ENCODE results near the gene MLC1. TPM values are rescaled to one million over a fixed set of nuclear protein-coding genes. Genes with fewer than 3 reads are reported as not detected.

The MLC1 gene
- total and polyA plus RNA-seq, 2 donors (not counting 1 experiment from before 2014, with no cell fraction given), result 0.34 TPM; not detected in 1

- H3K27ac Mint-ChIP-seq, result no peak overlapping the region
- ChIA-PET POLR2A (no interaction called here), CTCF (interaction anchor here (1.0 to 3.8 kb wide), 4 partner anchors 15 to 86 kb away, joined by 3 to 16 read pairs (median 8); no protein-coding TSS in a partner anchor)
- intact Hi-C loops (cut with micrococcal nuclease), result loop anchor here (5.0 kb wide), 1 partner anchor 34 kb away; no protein-coding TSS in a partner anchor
- H3K4me3 ChIP-seq (ENCODE audit: control extremely low read depth in 1 of 5, extremely low read depth in 1 of 5, insufficient read depth in 1 of 5, low read depth in 2 of 5, low read length in 4 of 5), result no peak overlapping the region
- no peaks in the 10 kb centered on the region for H3K36me3 ChIP-seq (replicated peaks in 1 of 2; ENCODE audit: control extremely low read depth in 1 of 2, control insufficient read depth in 1 of 2, extremely low read depth in 1 of 2, insufficient read depth in 2 of 2, low read length in 1 of 2)
- no peak overlapping the region for H3K27ac ChIP-seq (ENCODE audit: low read length in 2 of 2)
- DNase-seq (no peak), ATAC-seq (ENCODE audit: low read depth) (no peak)
- H3K9me3 Mint-ChIP-seq (ENCODE audit: insufficient read depth), result no peaks in the 10 kb centered on the region
- no peaks in the 10 kb centered on the region for H4K20me1 ChIP-seq (ENCODE audit: control insufficient read depth, insufficient read depth, low read length, poor library complexity, severe bottlenecking)
- peak overlapping the region; percentile 54 for H3K4me2 ChIP-seq (replicated peaks; ENCODE audit: low read depth, low read length, poor library complexity, severe bottlenecking)
- H3K27me3 ChIP-seq (replicated peaks in 1 of 4; ENCODE audit: control extremely low read depth in 1 of 4, control insufficient read depth in 3 of 4, insufficient read depth in 4 of 4, low read length in 3 of 4), result peaks cover 0 to 32% (median 9%) of the 10 kb centered on the region in 4 experiments
- H3K4me3 Mint-ChIP-seq, result peak overlapping the region; percentile 34
- peaks cover 3% of the 10 kb centered on the region for H3K27me3 Mint-ChIP-seq
- no peaks in the 10 kb centered on the region for H3K79me2 ChIP-seq (ENCODE audit: control insufficient read depth, insufficient read depth, low read length)
- peaks cover 48 to 54% of the 10 kb centered on the region in 2 donors for H3K4me1 ChIP-seq (ENCODE audit: control insufficient read depth in 2 of 2, insufficient read depth in 2 of 2, low read length in 2 of 2)
- TF ChIP-seq CTCF (IDR thresholded peaks at IDR 0.05) (no peak), EZH2 (IDR thresholded peaks at IDR 0.05; ENCODE audit: borderline replicate concordance, insufficient read depth, low read depth, low read length, poor library complexity, severe bottlenecking) (no peak)
- 68% methylated on average over 19 of the region's 20 CpGs for WGBS (ENCODE audit: insufficient coverage)
- H3K9me3 ChIP-seq (ENCODE audit: control extremely low read depth in 1 of 3, control insufficient read depth in 2 of 3, insufficient read depth in 1 of 3, low read length in 2 of 3), result peaks cover 0 to 6% (median 0%) of the 10 kb centered on the region in 3 donors
- H3K4me1 Mint-ChIP-seq, result peaks cover 49% of the 10 kb centered on the region
- H3K9ac ChIP-seq (ENCODE audit: low read length), result no peak overlapping the region
- no peak overlapping the region for H2AFZ ChIP-seq (ENCODE audit: insufficient read depth, low read depth, low read length, poor library complexity, severe bottlenecking)
Observed at GRCh38 chr22:50016308-50016987, 68.8 kb downstream of the MLC1 start.
